ENCODE results near the gene RNF4.
A peak's percentile ranks its signal among the peaks of the same experiment; 100 is the strongest.
"Not testable (repeated sequence)": the region's sequence is repeated elsewhere in the genome, so short reads cannot be mapped to it uniquely, and the experiment has no call there.

The RNF4 gene, protein sequence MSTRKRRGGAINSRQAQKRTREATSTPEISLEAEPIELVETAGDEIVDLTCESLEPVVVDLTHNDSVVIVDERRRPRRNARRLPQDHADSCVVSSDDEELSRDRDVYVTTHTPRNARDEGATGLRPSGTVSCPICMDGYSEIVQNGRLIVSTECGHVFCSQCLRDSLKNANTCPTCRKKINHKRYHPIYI

DNA sequence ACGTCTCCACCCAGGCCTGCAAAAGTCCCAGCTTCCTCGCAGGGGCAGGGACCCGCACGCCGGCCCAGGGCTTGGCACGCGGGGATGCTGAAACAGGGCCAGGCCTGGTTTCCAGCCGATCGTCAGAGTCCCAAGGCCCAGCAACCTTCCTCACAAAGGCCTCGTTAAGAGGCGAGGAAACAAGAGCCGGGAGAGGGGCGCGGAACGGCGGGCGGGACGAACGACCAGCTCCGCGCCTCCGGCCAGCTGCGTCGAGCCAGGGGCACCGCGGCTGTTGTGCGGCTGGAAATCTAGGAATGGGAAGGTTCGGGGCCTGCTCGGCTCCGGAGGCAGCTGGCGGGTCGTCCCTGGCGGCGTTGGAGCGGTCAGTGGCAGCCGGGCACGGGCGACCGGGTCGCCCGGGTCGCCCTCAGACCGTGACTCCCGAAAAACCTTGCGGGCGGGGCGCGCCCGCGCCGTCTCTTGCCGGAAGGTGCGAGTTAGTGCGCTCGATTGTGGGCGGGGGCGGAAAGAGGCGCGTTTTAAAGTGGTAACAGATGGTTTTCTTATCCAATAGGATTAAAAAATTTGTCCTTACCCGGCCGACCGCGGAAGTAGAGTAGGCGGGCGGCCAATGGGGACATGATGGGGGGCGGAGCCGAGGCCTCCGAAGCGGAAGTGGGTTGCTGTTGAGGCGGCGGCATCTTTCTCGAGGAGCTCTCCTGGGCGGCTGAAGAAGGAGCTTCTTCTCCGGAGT is at the start of gene RNF4:
RNF4 (plus strand) TSS at position 651 of the 736 bp plus-strand sequence. CDS start 21,388 bp downstream, outside the sequence.
- peak; percentile 50 to 97 (median 91) for DNase-seq

DNA sequence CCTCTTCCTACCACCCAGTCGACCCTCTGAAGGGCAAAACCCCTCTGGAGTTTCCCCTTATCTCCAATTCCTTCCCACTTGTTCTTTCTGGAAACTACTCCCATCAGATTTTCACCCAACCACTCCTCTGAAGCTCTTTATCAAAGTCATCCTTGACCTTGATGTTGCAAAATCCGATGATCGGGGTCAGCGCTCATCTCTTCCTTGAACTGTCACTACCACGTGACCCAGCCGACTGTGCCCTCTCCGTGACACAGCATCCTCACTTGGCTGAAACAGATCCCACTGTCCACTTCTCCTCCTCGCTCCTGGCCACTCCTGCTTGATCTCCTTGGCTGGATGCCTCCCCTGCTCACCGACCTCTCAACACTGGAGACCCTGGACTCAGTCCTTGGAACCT is 49.1 kb upstream of the RNF4 start:
- DNase-seq: no peak

DNA sequence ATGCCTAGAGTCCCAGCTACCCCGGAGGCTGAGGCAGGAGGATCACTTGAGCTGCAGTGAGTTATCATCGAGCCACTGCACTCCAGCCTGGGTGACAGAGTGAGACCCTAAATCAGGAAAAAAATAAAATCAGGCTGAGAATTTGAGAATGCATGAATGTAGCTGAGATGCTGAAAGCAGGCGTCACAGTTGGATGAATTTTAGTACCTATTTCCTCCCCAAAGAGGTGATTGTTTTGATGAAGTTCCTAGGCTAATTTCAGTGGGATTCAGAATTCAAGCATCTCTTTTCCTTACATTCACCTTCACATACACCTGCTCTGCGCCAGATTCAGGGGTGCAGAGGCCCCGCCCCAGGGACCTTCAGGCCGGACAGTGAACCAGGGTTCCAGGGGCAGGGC is 47.0 kb upstream of the RNF4 start:
- no peak for DNase-seq

DNA sequence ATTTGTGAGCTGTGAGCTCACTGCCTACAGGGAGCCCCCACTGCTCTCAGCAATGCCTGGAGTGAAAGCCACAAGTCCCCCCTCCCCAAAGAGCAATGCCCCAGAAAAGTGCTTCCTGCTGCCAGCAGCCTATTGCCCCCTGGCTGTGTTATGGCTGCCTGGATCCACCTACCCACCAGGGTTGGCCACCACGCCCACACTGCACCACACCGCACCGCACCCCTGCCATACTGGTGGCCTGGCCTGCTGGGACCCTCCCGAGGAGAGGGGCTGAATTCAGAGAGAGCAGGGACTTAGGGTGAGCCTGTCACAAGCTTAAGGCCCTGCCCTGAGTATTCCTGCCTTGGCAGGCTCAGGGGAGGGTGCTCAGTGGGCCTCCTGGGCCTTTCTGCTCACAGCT is 45.8 kb upstream of the RNF4 start:
- no peak for DNase-seq

DNA sequence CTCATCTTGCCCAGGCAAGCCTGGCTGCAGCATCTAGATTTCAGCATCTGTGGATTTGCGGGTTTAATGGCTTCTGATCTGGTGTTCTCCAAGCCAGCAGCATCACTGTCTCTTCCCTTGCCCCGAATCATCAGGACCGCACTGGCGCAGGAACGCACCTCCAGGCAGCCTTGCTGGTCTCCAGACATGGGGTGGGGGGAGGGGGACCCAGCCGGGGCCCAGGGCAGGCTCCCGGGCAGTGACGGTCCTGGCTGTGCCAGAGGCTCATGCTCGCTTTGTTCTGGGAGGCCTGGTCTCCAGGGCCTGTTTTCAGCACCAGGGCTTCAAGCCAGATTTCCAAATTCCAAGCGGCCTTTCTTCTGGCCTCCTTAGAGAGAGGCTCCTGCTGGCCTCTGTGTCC is 45.2 kb upstream of the RNF4 start:
- no peak for DNase-seq

DNA sequence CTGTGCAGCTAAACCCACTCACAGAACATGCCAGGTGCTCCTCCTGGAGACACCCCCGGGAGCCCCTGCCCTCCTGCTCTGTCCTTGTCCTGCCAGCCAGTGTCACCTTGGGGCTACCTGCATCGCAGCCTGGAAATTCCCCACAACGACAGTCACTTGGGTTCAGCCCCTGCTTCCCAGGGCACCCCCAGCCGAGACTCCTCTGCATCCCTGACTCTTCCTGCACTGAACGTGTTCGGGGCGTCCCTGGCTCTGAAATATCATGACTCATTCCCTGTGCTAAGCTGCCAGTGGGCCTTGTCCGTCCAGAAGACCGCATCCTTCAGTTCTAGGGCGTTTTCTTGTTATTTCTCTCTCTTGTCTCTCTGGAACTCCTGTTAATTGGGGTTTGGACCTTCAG is 44.3 kb upstream of the RNF4 start:
- no peak for DNase-seq

DNA sequence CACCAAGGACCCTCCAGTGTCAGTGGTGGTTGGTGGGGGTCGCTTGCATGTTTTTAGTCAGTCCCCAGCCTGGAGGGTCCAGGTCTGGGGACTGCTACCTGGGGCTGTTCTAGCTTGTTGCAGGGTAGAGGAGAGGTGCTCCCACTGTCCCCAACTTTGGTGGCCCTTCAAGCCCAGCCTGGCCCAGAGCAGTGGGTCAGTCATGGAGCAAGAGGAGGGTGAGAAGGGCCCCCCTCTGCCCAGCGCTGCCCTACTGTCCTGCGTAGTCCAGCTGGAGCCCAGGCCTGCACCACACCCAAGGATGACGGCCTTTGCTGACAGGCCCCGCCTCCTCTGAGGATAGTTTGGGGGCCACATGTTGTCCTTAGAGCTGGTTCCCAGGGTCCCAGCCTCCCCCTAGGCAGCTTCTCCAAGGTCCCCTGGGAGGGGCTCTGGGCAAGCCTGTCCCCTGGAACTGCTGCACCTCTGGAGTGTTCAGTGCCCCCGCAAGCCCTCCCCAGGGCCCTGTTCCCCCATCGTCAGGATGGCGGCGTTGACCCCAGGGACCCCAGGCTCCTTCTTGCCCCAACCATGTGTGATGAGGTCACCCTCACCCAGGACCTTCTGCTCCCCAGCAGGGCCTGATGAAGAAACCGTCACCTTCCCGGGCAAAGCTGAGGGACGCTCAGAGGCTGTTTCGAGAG is 43.4 kb upstream of the RNF4 start:
- no peak for DNase-seq

DNA sequence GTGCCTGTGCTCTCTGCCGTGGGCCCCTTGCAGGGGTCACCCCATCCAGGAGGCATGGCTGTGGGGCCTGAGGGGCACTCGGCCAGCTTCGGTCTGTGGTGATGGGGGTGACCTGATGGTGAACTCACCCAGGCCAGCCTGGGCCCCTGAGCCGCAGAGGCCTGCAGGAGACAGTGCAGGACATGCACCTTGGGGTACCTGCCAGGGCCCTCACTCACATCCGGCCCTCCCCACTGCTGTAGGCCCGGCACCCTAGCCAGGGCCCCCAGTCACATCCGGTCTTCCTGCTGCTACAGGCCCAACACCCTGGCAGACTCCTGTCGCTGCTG is 42.9 kb upstream of the RNF4 start:
- no peak for DNase-seq

DNA sequence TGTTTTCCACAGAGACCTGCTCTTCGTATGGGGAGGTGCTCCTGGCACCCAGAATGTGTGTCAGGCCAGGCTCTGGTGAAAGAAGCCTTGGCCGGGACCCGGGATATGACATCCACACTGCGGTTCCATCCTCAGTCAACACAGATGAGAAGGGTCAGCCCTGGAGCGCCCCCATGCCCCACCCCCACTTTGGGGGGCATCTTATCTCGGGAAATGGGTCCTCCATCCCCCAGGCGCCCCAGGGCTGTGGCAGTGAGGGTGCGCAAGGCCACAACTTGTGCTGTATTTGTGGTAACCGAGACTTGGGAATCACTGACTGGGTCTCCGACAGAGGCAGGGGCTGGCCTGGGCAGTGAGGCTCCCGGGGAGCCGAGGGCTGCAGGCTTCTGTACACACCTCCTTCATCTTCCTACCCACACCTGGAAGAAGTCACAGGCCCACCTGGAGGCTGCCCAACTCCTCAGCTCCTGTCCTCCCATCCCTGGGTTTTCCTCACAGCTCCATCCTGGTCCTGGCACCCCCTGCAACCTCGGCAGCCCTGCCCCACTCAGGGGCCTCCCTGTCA is 42.1 kb upstream of the RNF4 start:
- DNase-seq: no peak

DNA sequence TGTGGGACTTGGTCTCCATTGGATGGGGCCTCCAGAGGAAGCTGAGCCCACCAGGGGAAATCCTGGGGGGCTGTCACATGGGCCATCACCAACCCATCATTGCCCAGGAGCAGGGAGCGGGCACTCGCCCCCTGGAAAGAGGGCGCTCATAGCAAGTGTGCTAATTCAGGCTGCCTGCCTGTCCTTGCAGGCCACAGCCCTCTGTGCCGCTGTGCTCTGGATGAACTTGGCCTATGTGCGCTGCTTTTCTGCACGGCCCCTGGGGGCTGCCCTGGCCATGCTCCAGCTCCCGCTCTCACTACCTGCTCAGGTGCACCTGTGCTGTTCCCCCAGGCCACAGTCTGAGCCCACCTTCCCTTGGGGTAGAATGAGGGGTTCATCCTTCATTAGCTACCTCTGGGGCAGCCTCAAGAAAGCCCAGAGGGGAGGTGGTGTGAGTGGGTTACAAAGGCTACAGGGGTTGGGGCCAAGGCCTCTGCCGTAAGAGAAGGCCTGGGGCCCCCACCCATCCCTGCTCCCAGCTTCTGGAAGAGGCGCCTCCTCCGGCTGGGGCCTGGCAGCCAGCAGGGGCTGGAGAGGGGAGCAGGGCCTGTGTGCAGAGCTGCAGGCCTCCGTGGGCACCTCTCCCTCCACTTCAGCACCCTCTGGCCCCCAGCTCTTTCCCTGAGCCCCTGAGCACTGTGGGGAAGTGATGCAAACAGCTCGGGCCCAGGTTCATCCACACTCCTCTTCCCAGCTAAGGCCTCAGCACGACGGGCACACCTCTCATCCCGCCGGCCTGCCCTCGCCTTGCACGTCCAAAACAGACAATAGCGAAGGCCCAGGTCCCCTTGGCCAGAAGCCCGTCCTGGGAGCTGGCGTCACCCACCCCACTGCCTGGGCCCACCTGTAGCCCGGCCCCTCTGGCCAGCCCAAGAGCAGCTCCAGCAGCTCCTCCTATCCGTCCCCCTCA is 41.2 kb upstream of the RNF4 start:
- no peak for DNase-seq

DNA sequence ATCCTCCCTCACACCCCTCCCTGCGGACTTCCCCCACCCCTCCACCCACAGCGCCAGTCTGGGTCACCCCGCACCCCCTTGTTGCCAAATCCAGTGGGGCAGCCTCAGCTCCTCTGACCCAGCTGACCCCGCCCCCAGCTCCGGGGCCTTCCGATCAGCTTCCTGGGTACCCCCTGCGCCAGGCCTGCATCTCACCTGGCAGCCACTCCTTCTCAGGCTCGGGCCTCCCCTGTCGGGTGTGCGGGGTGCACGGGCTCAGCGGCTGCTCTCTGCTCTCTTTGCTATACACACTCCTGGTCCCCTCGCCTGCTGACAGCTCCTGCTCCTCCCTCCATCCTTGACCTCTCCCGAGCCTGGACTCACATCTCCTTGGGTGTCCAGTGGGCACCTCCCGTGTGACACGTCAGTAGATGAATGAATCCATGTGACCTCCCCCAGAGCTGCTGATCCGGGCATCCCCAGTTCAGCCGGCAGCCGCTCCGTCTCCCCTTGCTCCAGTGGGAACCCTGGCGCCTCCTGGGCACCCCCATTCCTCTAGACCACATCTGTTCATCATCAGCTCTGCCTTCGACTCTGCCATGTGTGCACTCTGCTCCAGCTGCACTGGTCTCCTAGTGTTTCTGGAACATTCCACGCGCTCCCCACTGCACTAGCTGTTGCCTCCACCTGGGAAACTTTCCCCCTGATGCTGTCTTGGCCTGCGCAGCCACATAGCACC is 40.3 kb upstream of the RNF4 start:
- DNase-seq: no peak

DNA sequence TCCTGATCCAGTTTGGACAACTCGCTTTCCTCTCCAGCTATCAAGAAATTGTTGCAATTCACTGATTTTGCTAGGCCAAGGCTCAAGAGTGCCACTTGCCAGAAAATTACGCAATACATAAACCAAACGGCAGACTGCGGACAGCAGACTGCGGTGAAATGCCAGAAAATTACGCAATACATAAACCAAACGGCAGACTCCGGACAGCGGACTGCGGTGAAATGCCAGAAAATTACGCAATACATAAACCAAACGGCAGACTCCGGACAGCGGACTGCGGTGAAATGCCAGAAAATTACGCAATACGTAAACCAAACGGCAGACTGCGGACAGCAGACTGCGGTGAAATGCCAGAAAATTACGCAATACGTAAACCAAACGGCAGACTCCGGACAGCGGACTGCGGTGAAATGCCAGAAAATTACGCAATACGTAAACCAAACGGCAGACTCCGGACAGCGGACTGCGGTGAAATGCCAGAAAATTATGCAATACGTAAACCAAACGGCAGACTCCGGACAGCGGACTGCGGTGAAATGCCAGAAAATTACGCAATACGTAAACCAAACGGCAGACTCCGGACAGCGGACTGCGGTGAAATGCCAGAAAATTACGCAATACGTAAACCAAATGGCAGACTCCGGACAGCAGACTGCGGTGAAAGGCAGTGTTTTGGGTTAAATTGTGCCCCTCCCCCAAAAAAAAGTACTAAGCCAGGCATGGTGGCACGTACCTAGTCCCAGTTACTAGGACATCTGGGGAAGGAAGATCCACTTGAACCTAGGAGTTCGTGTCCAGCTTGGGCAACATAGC is 38.8 kb upstream of the RNF4 start:
- DNase-seq: not testable (repeated sequence)

DNA sequence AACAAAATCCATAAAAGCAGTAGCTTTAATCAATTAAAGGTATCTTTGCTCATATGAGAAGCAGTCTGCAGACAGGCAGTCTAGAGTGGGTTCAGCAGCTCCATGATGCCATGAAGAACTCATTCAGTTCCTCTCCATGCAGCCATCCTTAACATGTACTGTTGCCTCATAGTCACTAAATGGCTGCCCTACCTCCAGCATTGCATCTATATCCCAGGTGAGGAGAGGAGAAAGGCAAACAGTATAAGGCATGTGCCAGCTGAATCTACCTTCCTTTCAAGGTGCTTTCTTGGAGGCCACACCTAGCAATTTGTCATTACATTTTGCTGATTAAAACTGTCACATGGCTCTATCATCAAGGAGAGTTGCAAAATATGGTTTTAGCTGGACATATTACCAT is 36.9 kb upstream of the RNF4 start:
- DNase-seq: no peak

DNA sequence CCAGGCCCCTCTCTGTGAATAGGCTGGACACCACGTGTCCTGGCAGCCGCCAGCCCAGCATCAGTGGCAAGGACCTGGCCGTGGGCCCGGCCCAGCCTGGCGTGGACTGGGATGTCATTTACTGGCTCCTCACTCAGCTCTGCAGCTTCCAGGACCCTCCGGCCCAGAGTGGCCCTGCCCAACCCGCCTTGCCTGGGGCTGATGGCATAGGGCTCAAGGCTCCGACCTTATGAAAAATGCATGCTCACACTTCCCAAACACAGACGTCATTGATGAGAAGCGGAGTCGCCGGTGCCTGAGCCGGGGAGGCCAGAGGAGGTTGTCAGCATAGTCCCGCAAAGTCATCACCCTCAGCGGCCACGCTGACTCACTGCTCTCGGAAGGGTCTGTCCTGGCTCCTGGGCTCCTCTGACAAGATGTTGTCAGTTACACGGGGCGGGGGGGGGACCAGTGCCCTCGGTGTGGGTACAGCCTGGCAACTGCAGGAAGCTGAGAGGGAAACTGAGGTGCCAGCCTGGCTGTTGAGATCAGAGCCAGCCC is 35.8 kb upstream of the RNF4 start:
- DNase-seq: peak in 49 of 51 donors; percentile 31 to 98 (median 78)

DNA sequence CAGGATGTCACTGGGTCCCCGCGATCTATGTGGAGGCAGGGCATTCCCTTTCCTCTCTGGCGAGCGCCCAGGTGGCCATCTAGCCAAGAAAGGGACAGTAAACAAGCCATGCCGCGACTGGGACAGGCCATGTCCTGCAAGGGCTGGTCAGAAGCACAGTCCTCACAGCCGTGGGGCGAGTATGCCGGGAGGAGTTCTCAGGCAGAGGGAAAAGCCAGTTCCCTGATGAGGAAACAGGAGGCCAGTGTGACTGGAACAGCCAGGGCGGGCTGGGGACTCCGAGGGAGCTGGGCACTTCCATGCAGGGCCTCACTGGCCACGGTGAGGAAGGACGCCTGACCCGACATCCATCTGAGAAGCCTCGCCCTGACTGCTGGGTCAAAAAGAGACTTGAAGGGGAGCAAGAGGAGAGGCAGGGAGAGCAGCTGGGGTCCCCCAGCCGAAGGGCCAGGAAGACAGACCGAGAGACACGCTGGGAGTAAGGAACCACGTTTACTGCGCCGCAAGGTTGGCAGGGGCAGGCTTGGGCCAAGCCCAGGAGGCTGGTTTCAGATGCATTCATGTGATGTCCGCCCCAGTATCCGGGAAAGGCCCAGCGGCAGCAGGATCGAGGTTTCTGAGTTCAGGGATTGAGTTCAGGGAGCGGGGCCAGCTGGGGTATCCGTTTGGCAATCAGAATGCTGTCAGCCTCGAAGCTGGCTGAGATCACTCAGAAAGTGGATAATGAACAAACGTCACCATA is 35.1 kb upstream of the RNF4 start:
- peak in 22 of 51 donors; percentile 21 to 66 (median 52) for DNase-seq

DNA sequence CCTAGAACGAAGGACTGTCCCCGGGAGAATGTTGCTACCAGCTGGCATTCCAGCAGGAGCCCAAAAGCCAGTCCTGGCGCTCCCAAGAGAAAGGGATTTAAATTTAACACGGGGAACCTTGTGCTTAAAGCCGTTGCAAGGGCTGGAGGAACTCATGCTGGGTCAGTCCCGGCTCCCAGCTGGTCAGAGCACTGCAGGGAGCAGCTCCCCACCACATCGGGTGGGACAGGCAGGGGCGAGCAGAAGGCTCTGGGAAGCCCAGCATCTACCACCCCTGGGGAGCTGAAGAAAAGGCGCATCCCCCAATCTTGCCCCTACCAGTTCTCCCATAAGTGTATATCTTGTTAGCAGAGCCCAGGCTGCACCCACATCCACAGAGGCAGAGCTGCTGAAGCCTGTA is 34.5 kb upstream of the RNF4 start:
- no peak for DNase-seq

DNA sequence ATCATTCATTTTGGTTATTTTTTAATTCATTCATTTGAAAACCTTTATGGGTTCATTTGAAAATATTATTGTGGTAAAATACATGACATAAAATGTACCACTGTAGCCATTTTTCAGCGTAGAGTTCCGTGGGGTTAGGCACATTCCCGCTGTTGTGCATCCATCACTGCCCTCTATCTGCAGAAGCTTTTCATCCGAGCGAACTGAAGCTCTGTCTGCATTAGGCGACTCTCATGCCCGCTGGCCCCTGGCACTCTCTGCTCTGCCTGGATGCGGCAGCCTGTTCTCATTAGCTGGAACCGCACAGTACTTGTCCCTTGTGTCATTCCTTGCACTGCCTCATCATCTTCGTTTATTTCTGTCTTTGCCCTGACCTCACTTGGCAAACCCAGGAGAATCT is 32.6 kb upstream of the RNF4 start:
- peak in 31 of 51 donors; percentile 16 to 81 (median 50) for DNase-seq

DNA sequence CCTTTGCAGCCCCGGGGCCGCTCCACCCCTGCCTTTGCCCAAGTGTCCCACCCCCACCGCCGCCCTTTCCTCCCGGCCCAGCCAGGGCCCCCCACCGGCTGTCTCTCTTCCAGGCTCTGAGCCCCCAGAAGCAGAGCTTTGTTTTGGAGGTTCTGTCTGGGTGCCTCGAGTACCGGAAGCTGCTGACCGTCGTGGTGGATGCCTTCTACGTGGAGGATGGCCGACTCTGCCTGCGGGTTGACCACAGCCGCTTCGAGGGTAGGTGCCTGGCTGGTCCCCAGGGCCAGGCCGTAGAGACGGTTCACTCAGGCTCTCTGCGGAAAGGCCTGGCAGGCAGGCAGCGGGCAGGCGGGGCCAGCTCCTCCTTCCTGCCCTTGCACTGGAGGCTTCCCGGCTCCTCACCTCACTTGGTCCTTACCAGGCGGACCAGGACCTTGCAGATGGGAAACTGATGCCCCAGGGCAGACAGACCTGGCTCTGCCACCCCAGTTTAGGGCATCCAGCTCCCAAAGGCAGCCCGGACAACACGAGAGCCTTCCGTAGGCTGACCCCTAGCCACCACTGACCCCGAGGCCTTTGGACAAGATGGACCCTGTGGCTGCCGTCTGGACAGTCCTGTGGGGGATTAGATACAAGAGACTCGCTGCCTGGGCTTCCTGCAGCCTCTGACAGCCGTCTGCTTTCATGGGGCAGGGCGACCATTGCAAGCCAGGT is 32.0 kb upstream of the RNF4 start:
- no peak for DNase-seq

All from hypothalamus (tissue), 51 donors.